Islet precursor cell (in vitro differentiated cells): ENCODE results near the gene CRNKL1.
"Not testable (repeated sequence)": the region's sequence is repeated elsewhere in the genome, so short reads cannot be mapped to it uniquely, and the experiment has no call there.

Experiments used
- DNase-seq: peaks from one replicate; pipeline ENCODE4 v3.0.0-alpha.2; 2018

The CRNKL1 gene

DNA sequence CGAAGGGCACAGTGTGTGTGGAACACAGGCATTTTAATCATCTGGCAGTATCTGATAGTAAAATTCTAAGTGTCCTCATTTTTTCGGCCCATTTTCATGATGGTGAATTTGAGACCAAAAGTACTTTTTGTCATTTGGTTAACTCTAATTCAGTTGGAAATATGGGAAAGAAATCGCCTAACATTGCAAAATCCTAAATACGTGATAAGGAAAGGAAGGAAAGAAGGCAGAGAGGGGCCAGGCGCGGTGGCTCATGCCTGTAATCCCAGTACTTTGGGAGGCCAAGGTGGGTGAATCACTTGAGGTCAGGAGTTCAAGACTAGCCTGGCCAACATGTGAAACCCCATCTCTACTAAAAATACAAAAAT lies 48.3 kb downstream of the CRNKL1 start:
- not testable (repeated sequence) for DNase-seq

DNA sequence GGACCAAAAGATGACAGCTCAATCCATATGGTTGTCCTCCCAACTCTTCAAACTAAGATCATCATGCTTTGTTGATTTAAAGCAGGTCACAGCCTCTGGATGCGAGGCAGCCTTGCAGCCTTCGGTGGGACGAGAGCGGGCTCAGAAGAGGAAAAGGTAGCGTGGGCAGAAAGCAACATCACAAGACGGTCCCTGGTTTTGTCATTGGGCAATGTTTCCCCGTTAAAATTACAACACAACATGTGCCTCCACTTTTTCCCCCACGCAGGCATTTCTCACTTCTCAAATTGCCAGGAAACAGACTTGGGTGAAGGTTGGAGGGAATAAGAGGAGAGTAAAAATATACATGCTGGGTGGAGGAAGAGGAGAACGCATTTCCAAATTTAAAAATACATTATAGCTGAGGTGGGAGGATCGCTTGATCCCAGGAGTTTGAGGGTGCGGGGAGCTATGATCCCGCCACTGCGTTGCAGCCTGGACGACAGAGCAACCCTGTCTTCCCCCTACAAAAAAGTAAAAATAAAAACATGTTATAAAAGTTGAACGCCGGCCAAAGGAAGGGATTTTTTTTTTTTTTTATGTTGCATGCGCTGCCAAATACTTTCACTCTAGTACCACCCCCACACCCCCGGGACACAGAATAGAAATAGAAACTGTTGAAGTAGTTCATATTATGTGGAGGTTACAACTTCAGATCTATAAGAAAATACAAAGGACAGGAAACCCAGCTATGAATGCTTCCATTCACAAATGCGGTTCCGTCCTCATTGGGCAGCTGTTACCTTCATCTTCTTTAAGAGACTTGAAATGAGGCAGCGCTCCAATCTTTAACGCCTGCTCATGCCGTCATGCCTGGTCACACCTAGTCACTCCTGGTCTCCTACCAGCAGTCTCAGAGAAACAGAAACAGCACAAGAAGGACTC lies 49.0 kb downstream of the CRNKL1 start:
- no peak for DNase-seq

DNA sequence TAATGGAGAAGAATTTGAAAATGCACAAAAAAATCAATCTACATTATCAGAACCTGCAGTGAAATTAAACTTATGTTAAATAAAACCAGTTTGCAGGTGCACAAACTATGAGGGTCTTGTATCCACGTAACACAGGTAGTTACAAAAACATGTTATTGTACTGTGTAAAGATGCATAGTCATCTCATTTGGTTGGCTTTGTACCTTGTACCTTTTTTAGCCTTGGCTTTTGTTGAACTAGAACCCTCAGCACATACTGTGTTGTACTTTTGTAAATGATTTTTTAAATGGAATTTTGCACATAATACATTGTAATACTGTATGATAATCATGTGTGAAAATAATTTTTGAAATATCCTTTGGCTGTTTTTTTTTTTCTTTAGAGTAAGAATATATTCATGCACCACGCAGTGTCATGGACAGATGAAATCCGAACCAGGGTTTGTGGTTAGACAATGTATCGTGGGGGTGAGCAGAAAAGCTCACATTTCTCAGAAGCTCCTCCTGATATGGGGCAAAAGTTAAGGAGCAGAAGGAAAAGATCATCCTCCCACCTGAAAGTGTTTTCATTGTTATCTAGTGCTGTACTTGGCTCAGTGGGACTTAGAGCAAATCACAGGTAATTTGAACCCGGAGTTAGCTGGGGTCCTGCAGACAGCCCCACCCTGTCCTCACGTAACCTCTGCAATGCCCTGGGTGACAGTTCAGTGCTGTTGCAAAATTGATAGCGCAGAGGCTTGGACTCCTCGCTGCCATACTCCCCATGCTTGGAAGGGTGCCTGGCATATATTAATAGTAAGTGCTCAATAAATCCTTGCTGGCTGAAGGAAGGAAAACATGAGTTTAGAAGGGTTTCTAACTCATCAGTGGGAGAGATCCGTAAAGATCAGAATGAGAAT lies 49.9 kb downstream of the CRNKL1 start:
- DNase-seq, result no peak

DNA sequence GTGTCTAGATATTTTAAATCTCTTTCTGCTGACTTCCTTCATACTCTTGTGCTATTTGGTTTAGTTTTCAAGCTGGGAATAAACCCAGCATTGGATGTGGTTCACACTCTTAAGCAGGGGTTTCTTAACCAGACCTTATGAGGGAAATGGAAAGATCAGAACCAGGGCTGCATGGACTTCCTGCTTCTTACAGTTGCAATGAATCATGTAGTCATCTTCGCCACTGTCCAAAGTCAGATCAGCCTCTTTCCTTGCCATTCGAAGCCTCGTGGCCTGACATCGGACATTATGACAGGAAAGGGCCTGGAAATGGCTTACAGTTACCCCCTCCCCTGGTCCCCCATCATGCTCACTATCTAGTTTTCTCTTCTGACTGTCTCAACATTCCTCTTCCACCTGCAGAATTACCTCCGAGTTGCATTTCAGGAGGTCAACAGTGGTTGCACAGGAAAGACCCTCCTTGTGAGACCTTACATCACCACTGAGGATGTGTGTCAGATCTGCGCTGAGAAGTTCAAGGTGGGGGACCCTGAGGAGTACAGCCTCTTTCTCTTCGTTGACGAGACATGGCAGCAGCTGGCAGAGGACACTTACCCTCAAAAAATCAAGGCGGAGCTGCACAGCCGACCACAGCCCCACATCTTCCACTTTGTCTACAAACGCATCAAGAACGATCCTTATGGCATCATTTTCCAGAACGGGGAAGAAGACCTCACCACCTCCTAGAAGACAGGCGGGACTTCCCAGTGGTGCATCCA lies 51.9 kb downstream of the CRNKL1 start:
- DNase-seq, result no peak

DNA sequence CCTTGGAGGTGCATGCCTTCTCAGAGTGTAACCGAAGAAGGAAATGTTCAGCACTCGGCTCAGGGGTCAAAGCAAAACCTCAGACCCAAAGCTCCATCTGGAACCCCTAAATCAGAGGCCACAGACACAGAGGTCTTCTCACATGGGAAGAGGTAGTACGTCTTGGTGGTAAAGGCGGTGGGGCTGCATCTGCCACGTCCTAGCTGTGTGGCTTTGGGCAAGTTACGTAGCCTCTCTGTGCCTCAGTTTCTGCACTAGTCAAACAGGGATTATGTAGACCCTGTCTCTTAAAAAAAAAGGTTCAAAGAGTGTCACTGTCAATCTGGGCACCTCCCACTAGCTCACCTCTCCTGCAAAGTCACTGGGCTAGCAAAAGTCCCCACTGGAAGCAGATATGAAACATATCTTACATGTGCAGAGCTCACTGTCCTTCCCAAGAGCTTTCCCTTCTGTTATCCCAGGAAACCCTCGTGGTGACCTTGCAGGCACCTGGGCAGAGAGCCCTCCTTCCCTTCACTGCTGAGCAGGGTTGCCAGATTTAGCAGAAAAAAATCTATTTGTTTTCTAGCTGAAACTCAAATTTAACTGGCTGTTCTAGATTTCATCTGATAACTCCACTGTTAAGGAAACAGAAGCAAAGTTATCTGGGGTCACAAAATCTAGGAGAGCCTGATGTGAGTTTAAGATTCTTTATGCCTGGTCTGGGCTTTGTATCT lies 53.1 kb downstream of the CRNKL1 start:
- no peak for DNase-seq

DNA sequence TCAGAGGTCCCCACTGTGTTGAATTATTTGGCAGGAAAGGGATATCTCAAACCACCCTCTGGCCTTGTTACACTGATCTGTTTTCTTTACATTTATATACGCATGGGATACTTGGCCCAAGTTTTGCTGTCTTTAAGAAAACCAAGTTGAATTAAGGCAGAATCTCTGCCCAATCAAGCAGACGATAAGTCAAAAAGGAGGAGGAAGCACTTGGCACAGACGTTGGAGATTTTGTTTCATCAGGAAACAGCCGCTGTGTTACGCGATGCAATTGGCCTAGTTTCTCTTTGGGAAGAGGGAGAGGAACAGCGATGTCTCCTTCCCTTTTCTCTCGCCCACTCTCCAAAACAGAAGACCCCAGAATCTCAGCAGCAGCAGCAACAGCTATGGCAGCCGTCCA lies 55.3 kb downstream of the CRNKL1 start:
- DNase-seq, result no peak

DNA sequence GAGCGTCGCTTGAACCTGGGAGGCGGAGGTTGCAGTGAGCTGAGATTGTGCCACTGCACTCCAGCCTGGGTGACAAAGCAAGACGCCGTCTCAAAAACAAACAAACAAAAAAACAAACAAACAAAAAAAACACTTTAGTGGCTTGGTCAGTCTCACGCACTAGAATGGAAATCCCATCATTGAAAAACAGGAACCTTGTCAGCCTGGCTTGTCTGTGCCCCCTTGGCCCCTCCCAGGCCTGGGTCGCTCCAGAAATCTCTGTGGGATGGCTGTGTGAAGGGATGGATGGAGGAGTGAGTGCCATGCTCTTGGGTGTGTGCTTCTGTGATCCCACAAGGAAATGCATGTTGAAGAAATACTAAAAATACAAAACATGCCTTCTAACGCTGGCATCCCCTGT lies 56.0 kb downstream of the CRNKL1 start:
- no peak for DNase-seq

DNA sequence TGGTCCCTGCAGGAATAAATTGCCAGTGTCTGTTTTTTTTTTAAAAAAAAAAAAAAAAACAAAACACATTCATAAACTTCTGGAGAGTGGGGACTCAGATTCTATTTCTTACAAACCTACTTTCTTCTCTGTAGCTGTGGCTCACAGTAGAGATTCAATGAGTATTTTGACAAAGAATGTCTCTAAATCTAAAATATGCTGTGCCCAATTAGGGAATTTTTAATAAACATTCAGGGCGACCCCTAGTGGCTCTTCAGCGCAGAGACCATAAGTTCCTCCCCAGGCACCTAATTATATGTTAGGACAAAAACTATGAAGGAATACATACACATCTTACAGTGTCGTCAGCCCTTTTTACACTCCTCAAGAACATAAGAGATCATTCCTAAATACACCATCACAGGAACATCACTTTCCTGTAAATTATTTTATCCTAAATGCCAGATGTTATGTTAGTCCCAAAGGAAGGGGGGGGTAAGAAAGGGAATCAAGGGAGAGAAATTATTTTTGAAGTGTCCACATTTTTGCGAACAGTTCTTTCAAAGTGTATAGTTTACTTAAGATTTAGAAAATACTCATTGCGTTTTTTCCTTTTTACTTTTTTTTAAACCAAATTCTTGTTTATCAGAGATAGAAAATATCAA lies 56.9 kb downstream of the CRNKL1 start:
- no peak for DNase-seq

DNA sequence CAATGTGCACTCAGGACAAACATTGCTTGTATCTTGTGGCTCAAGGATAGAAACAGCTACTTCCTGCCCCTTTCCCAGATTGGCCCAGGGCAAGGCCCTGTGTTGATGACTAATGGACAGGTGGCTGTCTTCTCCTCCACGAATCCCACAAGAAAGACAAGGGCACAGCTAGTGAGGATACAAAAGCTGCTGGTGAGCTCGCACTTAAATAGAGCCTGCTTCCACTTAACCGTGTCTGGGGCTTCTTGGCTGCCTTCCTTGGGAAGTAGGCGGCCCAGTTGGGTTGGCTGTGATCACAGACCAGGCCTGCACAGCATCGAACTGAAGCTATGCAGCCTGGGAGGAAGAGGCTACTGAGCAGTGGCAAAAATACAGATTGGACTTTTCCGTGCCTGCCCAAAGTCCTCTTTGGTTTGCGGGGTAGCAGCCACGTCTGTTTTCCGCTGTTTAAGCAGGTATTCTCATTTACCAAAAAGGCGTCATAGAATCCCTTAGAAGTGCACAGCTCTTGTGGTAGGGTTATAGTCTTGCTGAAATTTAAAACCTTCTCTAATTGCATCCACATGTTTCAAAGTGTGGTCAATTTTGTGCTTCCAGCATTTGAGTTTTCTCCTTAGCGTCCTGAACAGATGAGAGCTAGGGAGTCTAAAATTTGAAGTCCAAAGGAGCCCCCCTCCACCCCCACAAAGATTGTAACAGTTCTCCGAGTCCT lies 58.2 kb downstream of the CRNKL1 start:
- DNase-seq, result peak; percentile 96

DNA sequence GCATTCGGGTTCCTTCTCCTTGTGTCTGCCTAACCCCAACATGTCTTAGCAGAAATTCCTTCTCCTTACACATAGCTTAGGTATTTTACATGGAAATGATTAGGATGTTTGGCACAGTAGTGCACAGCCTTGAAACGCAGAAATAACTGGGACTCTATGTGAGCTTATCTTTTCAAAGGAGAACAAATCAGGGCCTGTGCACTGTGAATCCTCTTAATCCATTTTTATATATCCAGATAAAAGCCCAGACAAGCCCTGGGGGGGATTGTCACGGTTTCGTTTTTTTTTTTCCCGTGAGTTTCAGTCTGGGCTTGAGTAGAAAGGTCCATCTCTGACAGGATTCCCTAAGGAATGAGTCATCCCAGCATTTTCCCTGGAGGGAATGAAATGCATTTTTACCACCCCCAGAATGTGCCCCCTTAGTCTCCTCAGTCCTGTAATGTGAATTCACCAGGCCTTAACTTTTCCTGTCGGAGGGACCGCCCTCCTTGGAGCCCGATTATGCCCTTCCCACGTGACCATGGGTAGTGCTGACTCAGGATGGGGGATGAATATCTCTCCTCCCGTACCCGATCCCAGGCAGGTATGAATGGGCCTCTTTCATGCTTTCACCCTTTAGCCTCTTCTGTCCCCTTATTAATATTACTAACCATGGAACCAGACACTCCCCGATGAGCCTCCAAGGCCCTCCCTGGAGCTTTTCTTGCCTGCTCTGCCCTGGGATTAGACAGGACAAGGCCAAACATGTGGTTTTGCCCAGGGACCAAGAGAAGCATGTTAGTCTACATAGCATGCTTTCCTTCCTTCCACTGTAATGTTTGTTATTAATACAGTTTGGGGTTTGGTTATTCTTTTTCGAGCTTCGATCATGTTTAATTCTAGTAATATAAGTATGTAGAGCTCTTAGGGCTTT lies 59.0 kb downstream of the CRNKL1 start:
- DNase-seq, result peak; percentile 98

DNA sequence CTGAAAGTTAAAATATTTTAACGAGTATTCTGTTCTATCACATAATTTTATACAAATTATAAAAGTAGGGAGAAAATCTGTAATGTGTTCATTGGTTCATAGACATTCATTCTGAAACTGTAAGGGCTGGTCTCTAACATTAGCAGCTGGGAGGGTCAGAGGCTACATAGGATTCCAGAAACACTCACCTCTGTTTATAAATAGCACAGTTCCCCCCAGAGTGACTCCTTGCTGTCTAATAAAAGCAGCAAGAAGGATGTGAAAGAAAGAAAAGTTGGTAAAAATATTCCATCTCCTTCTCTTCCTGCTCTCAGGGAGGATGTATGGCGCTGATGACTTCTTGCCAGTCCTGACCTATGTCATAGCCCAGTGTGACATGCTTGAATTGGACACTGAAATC lies 60.4 kb downstream of the CRNKL1 start:
- DNase-seq, result no peak

DNA sequence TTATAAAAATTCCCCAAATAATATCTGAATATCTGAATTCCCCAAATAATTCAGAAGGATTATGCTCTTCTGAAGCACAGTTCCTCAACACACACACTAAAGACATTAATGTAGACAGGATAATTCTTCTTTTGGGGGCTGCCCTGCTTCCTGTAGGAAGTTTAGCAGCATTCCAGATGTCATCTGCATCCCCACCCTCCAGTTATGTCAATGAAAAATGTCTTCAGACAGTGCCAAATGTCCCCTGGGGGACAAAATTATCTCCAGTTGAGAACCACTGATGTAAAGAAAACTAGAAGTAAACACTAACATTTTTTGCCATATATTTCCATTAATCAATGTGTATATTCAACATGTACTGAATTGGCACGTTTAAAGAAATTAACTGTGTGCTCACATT lies 61.0 kb downstream of the CRNKL1 start:
- DNase-seq, result no peak

DNA sequence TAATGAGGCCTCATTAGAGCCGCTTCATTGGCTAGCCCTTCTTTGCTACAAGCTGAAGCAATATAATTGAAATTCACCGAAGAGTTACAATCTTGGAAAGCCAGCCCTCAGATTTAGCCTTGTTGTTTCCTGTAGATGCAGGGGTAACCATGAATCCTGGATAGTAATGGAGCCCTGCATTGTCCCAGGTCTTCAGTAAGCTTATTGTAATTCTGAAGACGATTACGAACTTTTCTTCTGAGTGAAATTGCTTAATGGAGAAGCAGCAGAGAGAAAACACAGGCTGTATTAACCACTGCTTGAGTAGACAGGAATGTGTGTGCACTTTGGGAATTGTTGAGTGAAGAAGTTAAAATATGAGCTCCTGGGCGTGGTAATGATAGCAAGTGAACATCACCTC lies 61.4 kb downstream of the CRNKL1 start:
- no peak for DNase-seq

DNA sequence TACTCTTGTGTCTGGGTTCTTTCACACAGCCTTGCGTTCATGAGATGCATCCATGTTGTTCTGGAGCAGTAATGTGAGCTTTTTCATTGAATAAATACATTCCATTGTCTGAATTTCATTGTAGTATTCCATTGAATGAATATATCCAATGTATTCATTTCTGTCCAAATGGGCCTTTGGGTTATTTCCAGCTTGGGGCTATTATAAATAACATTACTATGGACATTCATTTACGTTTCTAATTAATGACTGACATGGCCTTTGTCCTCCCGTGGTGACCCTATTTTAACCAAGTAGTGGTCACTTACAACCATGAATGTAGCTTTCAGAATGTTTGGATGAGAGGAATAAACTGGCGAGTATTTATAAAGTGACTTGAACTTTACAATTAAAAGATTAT lies 65.2 kb downstream of the CRNKL1 start:
- DNase-seq, result no peak

DNA sequence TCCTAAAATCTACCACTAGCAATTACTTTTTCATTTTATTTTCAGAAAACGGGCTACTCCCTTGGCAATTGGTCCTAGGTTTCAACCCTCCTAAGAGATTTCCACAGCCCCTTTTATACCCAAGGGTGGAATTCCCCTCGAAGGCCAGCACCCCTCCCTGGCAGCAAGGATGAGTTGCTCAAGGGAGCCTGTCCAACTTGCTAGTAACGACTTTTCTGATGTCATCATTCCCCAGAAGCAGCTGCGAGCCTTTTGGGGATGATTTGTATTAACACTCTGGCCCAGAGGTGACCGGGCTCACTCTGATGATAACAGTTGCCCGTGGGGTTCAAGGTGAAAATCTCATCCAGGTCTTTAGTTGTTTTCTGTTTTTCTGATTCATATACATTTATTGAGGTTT lies 65.8 kb downstream of the CRNKL1 start:
- peak; percentile 55 for DNase-seq
